HG03108 (cell line): ENCODE results near the gene HUNK.
"Not testable (repeated sequence)": the region's sequence is repeated elsewhere in the genome, so short reads cannot be mapped to it uniquely, and the experiment has no call there.

Experiments used
- ATAC-seq: cut with Tn5 transposase; IDR thresholded peaks from one replicate; pipeline ENCODE4 v1.9.1; 2021; ENCODE audit warnings: moderate library complexity; ENCODE audit not compliant: unreplicated experiment

Gene HUNK

GRCh38 chr21:31946876-31947550, 74.2 kb downstream of the HUNK start:
- not testable (repeated sequence) for ATAC-seq

- ATAC-seq, result no peak
Measured at GRCh38 chr21:31948676-31949075, 75.9 kb downstream of the HUNK start.

DNA sequence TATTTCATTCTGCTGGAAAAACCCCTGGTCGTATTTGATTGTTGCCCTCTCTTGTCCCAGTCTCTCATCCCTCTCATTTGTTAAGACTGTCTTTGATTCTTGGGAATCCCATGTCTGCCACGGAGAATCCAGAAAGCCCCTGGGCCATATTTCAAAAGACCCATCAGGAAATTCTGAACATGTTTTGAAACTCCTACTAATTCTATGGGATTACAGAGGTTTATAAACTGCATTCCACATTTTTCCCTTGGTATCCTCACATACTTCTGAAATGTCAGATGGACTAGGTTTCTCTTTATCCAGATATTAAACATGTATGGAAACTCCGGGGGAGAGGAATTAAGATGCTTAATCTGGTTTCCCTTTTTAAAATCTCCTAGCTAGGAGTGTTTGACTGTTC, 80.0 kb downstream of the HUNK start:
- no peak for ATAC-seq

DNA sequence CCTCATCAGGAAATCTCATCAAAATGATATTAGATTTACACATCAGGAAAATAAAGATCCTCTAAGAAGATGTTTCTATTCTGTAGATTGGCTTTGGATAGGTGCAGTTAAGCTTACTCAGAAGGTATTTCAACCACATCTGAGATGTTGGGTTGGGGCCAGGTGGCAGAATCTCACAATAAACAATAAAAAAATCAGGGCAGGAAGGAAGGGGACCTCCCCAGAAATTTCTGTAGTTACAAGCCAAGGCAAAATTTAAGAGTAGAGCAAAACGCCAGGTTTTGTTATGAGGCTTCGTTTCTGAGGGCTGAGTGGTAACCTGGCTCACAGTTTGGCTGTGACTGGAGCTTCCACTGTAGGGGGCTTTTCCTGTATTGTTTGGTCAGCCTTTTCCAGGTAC, 84.8 kb downstream of the HUNK start:
- ATAC-seq, result no peak

DNA sequence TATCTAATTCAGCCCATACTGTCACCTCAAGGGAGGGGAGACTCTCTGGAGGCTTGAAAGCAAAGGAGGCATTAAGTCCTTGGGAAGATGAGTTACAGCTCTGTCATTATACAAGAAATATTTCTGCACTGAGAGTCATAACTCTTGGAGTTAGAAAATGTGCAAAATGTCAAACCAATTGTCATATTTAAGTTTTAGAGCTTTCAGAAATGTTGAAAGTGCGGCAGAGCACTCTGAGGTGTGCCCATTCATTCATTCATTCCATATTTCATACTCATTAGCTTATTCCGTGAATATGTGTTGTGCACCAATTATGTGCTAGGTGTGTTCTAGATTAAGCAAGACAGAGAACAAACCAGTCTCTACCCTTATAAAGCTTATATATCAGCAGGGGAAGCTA, 87.1 kb downstream of the HUNK start:
- ATAC-seq, result no peak

DNA sequence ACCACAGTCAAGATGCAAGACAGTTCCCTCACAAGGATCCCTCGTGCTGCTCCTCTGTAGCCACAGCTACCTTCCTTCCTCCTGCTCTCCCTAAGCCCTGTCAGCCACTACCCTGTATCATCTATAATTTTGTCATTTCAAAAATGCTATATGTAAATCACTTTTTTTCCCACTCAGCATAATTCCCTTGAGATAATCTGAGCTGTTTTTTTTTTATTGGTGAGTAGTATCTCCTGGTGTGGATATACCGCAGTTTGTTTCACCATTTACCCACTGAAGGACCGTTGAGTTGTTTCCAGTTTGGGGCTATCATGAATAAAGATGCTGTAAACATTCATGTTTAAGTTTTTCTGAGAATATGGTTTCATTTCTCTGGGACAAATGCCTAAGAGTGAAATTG, 88.2 kb downstream of the HUNK start:
- ATAC-seq, result no peak

GRCh38 chr21:31961704-31962103, 88.9 kb downstream of the HUNK start:
- ATAC-seq, result no peak

DNA sequence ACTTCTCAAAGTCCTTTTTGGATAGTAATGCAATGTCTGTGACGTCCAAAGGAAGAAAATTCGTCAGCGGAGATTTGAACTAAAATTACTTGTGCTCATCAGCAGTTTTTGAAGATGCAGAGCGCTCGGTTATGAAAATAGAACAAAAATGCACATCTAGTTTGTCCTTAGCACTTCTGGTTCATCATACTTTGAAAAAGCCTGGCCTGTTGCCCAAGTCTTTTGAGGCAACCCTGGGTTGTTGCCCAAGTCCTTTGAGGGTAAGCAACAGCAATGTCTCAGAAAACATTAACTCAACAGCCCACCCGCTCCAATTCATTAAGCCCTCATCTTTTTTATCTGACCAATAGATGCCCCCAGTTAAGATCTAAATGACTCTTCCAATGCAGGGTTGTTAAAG, 91.9 kb downstream of the HUNK start:
- ATAC-seq, result no peak

DNA sequence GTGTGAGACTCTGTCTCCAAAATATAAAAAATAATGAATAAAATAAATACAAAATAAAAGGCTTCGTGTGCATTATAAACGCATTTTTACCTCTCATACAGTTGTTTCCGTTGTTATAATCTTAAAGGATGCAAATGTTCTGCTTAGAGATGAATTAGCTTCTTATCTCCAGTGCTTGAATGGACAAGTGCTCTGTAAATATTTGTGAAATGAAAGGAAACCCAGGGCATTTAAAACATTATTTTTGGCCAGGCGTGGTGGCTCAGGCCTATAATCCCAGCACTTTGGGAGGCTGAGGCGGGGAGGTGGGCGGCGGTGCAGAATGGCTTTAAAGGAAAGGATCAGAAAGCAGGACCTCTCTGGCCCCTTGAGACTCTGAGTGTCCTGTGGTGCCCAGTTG, 94.5 kb downstream of the HUNK start:
- ATAC-seq, result no peak

- no peak for ATAC-seq
Measured at GRCh38 chr21:31972622-31973021, 99.8 kb downstream of the HUNK start.

- no peak for ATAC-seq
Measured at GRCh38 chr21:31973402-31973944, 100.7 kb downstream of the HUNK start.

DNA sequence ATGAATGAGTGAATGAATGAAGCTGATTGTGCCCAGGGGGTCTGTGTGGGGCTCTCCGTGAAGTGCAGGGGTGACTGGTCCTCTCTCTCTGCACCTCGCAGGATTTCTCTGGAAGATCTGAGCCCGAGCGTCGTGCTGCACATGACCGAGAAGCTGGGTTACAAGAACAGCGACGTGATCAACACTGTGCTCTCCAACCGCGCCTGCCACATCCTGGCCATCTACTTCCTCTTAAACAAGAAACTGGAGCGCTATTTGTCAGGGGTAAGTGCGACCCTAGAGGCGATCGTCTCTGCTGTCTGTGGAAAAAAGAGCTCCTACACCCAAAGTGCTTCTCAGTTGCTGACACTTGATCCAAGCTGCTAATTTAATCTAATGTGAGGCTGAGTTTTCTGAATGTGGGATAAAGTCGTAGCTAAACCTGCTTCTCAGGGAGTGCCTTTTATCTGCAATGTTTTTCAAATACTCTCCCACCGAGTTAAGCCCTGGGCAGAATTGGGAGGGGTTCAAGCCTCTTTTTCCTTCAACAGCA, 101.7 kb downstream of the HUNK start:
- no peak for ATAC-seq

GRCh38 chr21:31975491-31975890, 102.7 kb downstream of the HUNK start:
- no peak for ATAC-seq

DNA sequence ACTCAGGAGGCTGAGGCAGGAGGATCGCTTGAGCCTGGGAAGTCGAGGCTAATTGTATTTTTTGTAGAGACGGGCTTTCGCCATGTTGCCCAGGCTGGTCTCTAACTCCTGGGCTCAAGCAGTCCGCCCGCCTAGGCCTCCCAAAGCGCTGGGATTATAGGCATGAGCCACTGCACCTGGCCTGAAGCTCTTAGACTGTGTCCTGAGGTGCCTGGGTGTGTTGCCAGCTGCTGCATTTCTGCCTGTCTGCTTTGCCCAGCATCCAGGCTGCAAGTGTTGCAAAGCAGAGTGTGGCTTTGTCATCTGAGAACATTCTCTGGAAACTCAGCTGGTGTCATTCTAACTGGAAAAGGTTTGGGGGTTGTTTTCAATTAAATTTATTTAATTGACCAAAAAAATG, 105.0 kb downstream of the HUNK start:
- ATAC-seq, result no peak

GRCh38 chr21:31983120-31983519, 110.3 kb downstream of the HUNK start:
- ATAC-seq, result no peak

DNA sequence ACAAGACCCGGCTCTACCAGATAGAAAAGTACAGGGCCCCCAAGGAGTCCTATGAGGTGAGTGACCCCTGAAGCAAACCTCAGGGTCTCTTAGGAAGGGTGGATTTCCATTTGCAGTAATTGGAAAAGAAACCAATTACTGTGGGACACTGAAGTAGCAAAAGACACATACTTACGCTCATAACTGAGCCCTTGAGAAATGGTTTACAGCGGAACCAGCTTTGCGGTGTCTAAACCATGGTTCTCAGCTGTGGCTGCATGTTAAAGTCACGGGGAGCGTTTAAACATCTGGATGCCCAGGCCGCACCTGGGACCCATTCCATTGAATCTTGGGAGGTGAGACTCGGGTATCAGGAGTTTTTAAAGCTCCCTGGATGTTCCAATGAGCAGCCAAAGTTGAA, 110.7 kb downstream of the HUNK start:
- no peak for ATAC-seq

DNA sequence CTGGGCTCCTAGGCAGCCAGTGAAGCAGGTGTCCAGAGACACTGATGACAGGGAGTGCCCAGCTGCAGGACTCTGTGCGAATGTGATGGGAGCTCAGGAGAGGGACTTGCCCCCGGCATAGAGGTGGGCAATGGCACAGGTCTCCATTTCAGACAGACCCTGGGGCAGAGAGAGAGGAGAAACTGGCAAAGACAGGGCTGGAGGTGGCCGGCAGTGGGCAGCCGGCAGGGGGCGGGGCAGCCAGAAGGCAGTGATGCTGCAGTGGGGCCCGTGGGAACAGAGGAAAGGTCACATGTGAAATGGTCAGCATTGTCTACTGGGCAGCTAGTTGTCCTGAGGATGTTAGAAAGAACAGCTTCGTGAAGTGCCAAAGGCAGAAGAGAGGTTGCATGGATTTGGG, 112.6 kb downstream of the HUNK start:
- ATAC-seq, result no peak

- ATAC-seq, result no peak
Measured at GRCh38 chr21:31986035-31986856, 113.4 kb downstream of the HUNK start.

DNA sequence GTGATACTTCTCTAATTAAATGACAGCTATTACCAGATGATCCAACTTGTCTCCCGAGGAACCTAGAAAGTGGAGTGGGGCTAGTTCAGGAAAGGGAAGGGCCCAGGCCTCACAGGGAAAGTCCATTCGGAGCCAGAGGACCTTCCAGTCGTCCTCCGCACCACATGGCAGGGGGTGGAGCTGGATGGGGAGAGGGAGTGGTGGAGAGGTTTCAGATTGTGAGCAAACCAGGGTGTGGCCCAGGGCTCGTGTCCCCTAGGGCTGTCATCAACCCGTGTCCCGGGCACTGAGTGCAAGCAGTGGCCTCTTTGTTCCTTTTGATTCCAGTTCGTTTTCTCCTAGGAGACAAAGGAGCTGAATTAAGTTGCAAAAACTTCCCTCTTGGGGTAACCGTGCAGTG, 114.9 kb downstream of the HUNK start:
- ATAC-seq, result no peak

DNA sequence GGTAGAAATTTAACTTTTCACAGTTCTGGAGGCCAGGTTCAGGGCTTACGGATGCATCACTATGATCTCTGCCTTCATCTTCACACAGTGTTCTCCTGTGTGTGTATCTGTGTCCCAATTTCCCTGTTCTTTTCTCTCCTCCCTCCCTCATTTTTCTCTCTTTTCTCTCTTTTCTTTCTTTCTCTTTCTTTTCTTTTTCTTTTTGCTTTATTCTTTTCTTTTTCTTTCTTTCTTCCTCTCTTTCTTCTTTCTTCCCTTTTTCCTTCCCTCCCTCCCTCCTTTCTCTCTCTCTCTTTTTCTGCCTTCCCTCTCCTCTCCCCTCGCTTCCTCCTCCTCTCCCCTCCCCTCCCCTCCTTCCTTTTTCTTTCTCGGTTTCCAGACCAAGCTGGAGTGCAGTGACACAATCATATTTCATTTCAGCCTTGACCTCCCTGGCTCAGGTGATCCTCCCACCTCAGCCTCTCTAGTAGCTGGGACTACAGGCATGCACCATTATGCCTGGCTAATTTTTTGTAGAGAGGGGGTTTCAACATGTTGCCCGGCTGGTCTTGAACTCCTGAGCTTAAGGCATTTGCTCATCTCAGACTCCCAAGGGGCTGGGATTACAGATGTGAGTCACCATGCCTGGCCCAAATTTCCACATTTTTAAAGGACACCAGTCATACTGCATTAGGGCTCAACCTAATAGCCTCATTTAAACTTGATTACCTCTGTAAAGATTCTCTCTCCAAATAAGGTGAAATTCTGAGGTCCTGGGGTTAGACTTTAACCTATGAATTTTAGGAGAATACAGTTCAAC, 115.9 kb downstream of the HUNK start:
- no peak for ATAC-seq
